ENCODE data around the gene KLRF1.

The KLRF1 gene

GRCh38 chr12:9786726-9787717 lies 40.3 kb upstream of the KLRF1 start:
- H3K4me3 ChIP-seq (ENCODE audit: low read depth, low read length), result no peak overlapping the region
- no peak for DNase-seq (ENCODE audit: low read depth)
- no peak for TF ChIP-seq CTCF (IDR thresholded peaks at IDR 0.05; ENCODE audit: low read depth, low read length)
- no peak for TF ChIP-seq MAX (IDR thresholded peaks at IDR 0.05; ENCODE audit: low read depth, low read length)
- no peak for TF ChIP-seq POLR2A (IDR thresholded peaks at IDR 0.05; ENCODE audit: extremely low read depth, insufficient read length)
- TF ChIP-seq MYC (IDR thresholded peaks at IDR 0.05; ENCODE audit: low read depth, low read length), result no peak

- H3K4me3 ChIP-seq (ENCODE audit: low read depth, low read length), result no peak overlapping the region
- DNase-seq (ENCODE audit: low read depth), result peak; percentile 8
- TF ChIP-seq CTCF (IDR thresholded peaks at IDR 0.05; ENCODE audit: low read depth, low read length) (no peak), MAX (IDR thresholded peaks at IDR 0.05; ENCODE audit: low read depth, low read length) (no peak), POLR2A (IDR thresholded peaks at IDR 0.05; ENCODE audit: extremely low read depth, insufficient read length) (no peak), MYC (IDR thresholded peaks at IDR 0.05; ENCODE audit: low read depth, low read length) (no peak)
These were observed 34.9 kb upstream of the KLRF1 start for GRCh38 chr12:9792185-9792900.

- H3K4me3 ChIP-seq (ENCODE audit: low read depth, low read length), result no peak overlapping the region
- no peak for TF ChIP-seq CTCF (IDR thresholded peaks at IDR 0.05; ENCODE audit: low read depth, low read length)
- DNase-seq (ENCODE audit: low read depth), result no peak
These were observed 34.2 kb upstream of the KLRF1 start for GRCh38 chr12:9792961-9793617.

- H3K4me3 ChIP-seq (ENCODE audit: low read depth, low read length), result no peak overlapping the region
These were observed 33.4 kb upstream of the KLRF1 start for GRCh38 chr12:9793779-9794395.

More at GRCh38 chr12:9793779-9794395, 33.4 kb upstream of the KLRF1 start:
- DNase-seq (ENCODE audit: low read depth), result peak; percentile 59
- TF ChIP-seq POLR2A (IDR thresholded peaks at IDR 0.05; ENCODE audit: extremely low read depth, insufficient read length) (no peak), CTCF (IDR thresholded peaks at IDR 0.05; ENCODE audit: low read depth, low read length) (no peak), MAX (IDR thresholded peaks at IDR 0.05; ENCODE audit: low read depth, low read length) (no peak), MYC (IDR thresholded peaks at IDR 0.05; ENCODE audit: low read depth, low read length) (no peak)
